H1 (cell line): Measurements from ENCODE around the gene SLC11A1. TPM values are rescaled to one million over a fixed set of nuclear protein-coding genes. Genes with fewer than 3 reads are reported as not detected.

ENCODE experiments used
- POU5F1 ChIP-seq: IDR thresholded peaks from 2 replicates; pipeline ENCODE4 v1.6.1; 2011; ENCODE audit warnings: low read depth, mild to moderate bottlenecking, low read length, moderate library complexity
- polyA plus RNA-seq, 7 experiments: library from polyadenylated mRNA; depleted of rRNA in 3 of 7; stranded (reverse) in 5 of 7; unstranded in 2 of 7; fragments of >200 nt in 5 of 7; fragments of 200-250 nt in 2 of 7; gene quantifications; 1 replicate in 5 of 7; 2 replicates in 1 of 7; 4 replicates in 1 of 7; pipeline versions ENCODE4 v1.2.1 to v1.2.3, GENCODE V29; 2011 to 2013; ENCODE audit warnings: missing spikeins in 2 of 7, mixed read lengths in 2 of 7
- total RNA-seq: library from RNA; stranded (reverse); fragmentation: NEBNext Ultra II Directional; extraction: Animal tissue kit (Norgen Biotek cat#: 25700); gene quantifications from 2 replicates; pipeline ENCODE4 v1.2.1, GENCODE V29; 2021
- TF ChIP-seq, protein P1 (sequence below): IDR thresholded peaks from 2 replicates; pipeline ENCODE4 v1.6.1; 2012; ENCODE audit warnings: inconsistent platforms

SLC11A1 gene
- total and polyA plus RNA-seq, 2 of the 8 experiments (the other 6 are each of a cell fraction or from before 2014, with no cell fraction given), result 0.20 to 0.43 TPM

DNA sequence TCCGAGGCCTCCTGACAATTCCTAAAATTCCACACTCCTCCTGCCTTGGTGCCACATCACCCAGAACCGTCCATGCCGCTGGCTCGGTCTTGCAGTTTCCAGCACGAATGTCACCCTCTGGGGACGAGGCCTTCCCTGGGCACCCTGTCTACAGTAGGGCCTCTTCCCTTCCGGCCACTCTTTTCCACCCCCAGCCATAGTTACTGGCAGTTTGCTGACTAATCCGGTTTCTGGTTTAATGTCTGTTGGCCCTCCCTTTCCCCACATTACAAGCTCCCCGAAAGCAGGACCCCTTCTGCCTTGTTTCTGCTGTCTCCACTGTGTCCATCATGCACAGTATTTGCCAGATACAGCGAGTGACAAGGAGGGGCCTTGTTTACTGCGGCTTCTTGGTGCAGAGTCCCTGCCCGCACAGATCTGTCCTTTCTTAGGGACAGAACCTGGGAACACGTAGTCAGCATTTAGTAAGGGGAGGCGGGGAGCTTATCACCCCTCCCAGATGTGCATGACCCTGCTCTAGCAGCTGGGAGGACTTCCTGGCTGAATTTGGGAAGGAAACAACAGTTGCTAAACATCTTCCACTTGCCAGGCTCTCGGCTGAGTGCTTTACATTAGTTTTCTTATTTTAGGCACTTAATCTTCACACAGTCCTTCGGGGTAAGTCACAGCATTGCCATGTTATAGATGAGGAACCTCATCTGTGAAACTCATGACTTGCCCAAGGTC is 49.0 kb upstream of the SLC11A1 start (continued):
- TF ChIP-seq, protein P1, sequence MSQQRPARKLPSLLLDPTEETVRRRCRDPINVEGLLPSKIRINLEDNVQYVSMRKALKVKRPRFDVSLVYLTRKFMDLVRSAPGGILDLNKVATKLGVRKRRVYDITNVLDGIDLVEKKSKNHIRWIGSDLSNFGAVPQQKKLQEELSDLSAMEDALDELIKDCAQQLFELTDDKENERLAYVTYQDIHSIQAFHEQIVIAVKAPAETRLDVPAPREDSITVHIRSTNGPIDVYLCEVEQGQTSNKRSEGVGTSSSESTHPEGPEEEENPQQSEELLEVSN, result no peak
- TF ChIP-seq POU5F1, result no peak
